OCI-LY1 (cell line): Measurements from ENCODE around the gene OLFML2B.

ENCODE experiments used
- H2AFZ ChIP-seq: fragments of 200-600 bp; sonication (generic), shearing (Covaris generic); 2 replicates; pipeline ENCODE4 v1.6.0; 2014; ENCODE audit warnings: antibody characterized with exemption, mild to moderate bottlenecking, low read length
- H3F3A ChIP-seq: fragments of 200-600 bp; sonication (generic), shearing (Covaris generic); 2 replicates; pipeline ENCODE4 v1.6.0; 2014; ENCODE audit warnings: mild to moderate bottlenecking, antibody characterized with exemption, low read length, moderate library complexity; ENCODE audit not compliant: insufficient read depth
- H3K27ac ChIP-seq: fragments of 200-600 bp; sonication (generic); 2 replicates; pipeline ENCODE4 v1.5.1; 2014; ENCODE audit warnings: low read length, mixed run types, mild to moderate bottlenecking, low read depth; ENCODE audit not compliant: poor library complexity, severe bottlenecking
- H3K27me3 ChIP-seq: fragments of 200-600 bp; sonication (generic); 2 replicates; pipeline ENCODE4 v1.6.0; 2014; ENCODE audit warnings: antibody characterized with exemption, mild to moderate bottlenecking, low read length, moderate library complexity; ENCODE audit not compliant: insufficient read depth
- H3K36me3 ChIP-seq: fragments of 200-600 bp; sonication (generic); 2 replicates; pipeline ENCODE4 v1.6.1; 2014; ENCODE audit warnings: mild to moderate bottlenecking, antibody characterized with exemption, low read length, moderate library complexity, mixed read lengths; ENCODE audit not compliant: insufficient read depth
- H3K4me1 ChIP-seq: fragments of 200-600 bp; sonication (generic); 2 replicates; pipeline ENCODE4 v1.5.1; 2014; ENCODE audit warnings: mild to moderate bottlenecking, low read length, moderate library complexity; ENCODE audit not compliant: insufficient read depth, severe bottlenecking
- H3K4me2 ChIP-seq: fragments of 200-600 bp; sonication (generic), shearing (Covaris generic); 2 replicates; pipeline ENCODE4 v1.6.1; 2014; ENCODE audit warnings: low read length
- H3K4me3 ChIP-seq: fragments of 200-600 bp; sonication (generic); 2 replicates; pipeline ENCODE4 v1.5.1; 2014; ENCODE audit warnings: low read length, low read depth, mild to moderate bottlenecking, mixed read lengths; ENCODE audit not compliant: poor library complexity, severe bottlenecking
- H3K79me2 ChIP-seq: fragments of 200-600 bp; shearing (Covaris generic); 2 replicates; pipeline ENCODE4 v1.6.1; 2016; ENCODE audit warnings: mixed run types, low read length, mixed read lengths; ENCODE audit not compliant: insufficient read depth
- H3K9ac ChIP-seq: fragments of 200-600 bp; sonication (generic), shearing (Covaris generic); 2 replicates; pipeline ENCODE4 v1.6.1; 2014; ENCODE audit warnings: mild to moderate bottlenecking, low read length, mixed read lengths
- H3K9me2 ChIP-seq: fragments of 200-600 bp; sonication (generic), shearing (Covaris generic); 2 replicates; pipeline ENCODE4 v1.6.1; 2014; ENCODE audit warnings: low read depth, mild to moderate bottlenecking, low read length, mixed read lengths
- H3K9me3 ChIP-seq: fragments of 200-600 bp; shearing (Covaris generic); 2 replicates; pipeline ENCODE4 v1.6.1; 2014; ENCODE audit warnings: low read length, mixed read lengths
- H4K20me1 ChIP-seq: fragments of 200-600 bp; sonication (generic), shearing (Covaris generic); 2 replicates; pipeline ENCODE4 v1.6.0; 2016; ENCODE audit warnings: mild to moderate bottlenecking, low read length; ENCODE audit not compliant: insufficient read depth
- EZH2 ChIP-seq: fragments of 200-600 bp; sonication (generic), shearing (Covaris generic); IDR thresholded peaks from 2 replicates; pipeline ENCODE4 v1.8.0; 2017; ENCODE audit warnings: borderline replicate concordance, mixed run types, mild to moderate bottlenecking, antibody characterized with exemption, low read length, moderate library complexity, mixed read lengths
- TF ChIP-seq, protein P1 (sequence below): fragments of 200-600 bp; sonication (generic), shearing (Covaris generic); IDR thresholded peaks from 2 replicates; pipeline ENCODE4 v1.5.1; 2017; ENCODE audit warnings: mild to moderate bottlenecking, antibody characterized with exemption, low read length, moderate library complexity, mixed read lengths

The OLFML2B gene

GRCh38 chr1:162042361-162042760 is 18.7 kb upstream of the OLFML2B start:
- no peaks in the 10 kb centered on the region for H3K27me3 ChIP-seq
- TF ChIP-seq EZH2, result no peak
- TF ChIP-seq, protein P1, sequence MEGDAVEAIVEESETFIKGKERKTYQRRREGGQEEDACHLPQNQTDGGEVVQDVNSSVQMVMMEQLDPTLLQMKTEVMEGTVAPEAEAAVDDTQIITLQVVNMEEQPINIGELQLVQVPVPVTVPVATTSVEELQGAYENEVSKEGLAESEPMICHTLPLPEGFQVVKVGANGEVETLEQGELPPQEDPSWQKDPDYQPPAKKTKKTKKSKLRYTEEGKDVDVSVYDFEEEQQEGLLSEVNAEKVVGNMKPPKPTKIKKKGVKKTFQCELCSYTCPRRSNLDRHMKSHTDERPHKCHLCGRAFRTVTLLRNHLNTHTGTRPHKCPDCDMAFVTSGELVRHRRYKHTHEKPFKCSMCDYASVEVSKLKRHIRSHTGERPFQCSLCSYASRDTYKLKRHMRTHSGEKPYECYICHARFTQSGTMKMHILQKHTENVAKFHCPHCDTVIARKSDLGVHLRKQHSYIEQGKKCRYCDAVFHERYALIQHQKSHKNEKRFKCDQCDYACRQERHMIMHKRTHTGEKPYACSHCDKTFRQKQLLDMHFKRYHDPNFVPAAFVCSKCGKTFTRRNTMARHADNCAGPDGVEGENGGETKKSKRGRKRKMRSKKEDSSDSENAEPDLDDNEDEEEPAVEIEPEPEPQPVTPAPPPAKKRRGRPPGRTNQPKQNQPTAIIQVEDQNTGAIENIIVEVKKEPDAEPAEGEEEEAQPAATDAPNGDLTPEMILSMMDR, result no peak
- H2AFZ ChIP-seq, result no peak overlapping the region
- H3F3A ChIP-seq, result no peaks in the 10 kb centered on the region
- no peaks in the 10 kb centered on the region for H3K4me1 ChIP-seq
- no peaks in the 10 kb centered on the region for H4K20me1 ChIP-seq
- no peak overlapping the region for H3K4me2 ChIP-seq
- H3K9ac ChIP-seq, result no peak overlapping the region
- no peaks in the 10 kb centered on the region; the same call in 1 of the 2 replicates for H3K9me3 ChIP-seq
- H3K9me2 ChIP-seq, result no peaks in the 10 kb centered on the region
- H3K79me2 ChIP-seq, result no peaks in the 10 kb centered on the region
- no peak overlapping the region for H3K4me3 ChIP-seq
- H3K36me3 ChIP-seq, result no peaks in the 10 kb centered on the region
- no peak overlapping the region for H3K27ac ChIP-seq

- H3K79me2 ChIP-seq, result no peaks in the 10 kb centered on the region
- no peaks in the 10 kb centered on the region for H3K4me1 ChIP-seq
- no peaks in the 10 kb centered on the region for H3K27me3 ChIP-seq
- H3F3A ChIP-seq, result no peaks in the 10 kb centered on the region
- no peak overlapping the region for H3K9ac ChIP-seq
- no peak overlapping the region for H3K4me2 ChIP-seq
- no peak overlapping the region for H3K4me3 ChIP-seq
- H3K36me3 ChIP-seq, result no peaks in the 10 kb centered on the region
- no peak for TF ChIP-seq EZH2
- TF ChIP-seq, protein P1, result peak; percentile 56
- no peak overlapping the region for H2AFZ ChIP-seq
- H4K20me1 ChIP-seq, result no peaks in the 10 kb centered on the region
- H3K9me2 ChIP-seq, result no peaks in the 10 kb centered on the region
- no peak overlapping the region for H3K27ac ChIP-seq
- no peaks in the 10 kb centered on the region; the same call in 1 of the 2 replicates for H3K9me3 ChIP-seq
These were observed 17.0 kb upstream of the OLFML2B start for GRCh38 chr1:162040657-162041056.

DNA sequence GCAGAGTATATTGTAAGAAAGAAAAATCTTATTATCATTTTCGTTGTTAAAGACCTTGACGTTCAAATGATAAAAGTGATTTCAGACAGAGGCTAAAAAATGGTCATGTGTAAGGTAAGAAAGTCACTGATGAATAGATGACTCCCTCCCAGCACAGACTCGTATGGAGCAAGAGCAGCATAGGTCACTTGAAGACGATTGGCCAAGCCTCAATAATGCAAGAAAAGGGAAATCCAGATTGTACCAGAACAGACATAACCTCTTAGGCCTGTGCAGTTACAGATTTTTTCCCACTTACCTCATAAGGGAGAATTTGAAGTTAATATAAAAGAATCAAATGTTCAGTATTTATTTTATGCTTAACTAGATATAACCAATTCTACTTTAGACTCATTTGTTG is 16.3 kb upstream of the OLFML2B start:
- Histone ChIP-seq H2AFZ (no peak overlapping the region), H3K9ac (no peak overlapping the region)
- TF ChIP-seq EZH2, result no peak
- TF ChIP-seq, protein P1, result no peak

More for the DNA sequence above, 16.3 kb upstream of the OLFML2B start:
- Histone ChIP-seq H3K79me2 (no peaks in the 10 kb centered on the region), H3K4me1 (no peaks in the 10 kb centered on the region), H3K27ac (no peak overlapping the region), H4K20me1 (no peaks in the 10 kb centered on the region), H3F3A (no peaks in the 10 kb centered on the region), H3K36me3 (no peaks in the 10 kb centered on the region), H3K27me3 (no peaks in the 10 kb centered on the region), H3K9me2 (no peaks in the 10 kb centered on the region), H3K4me3 (no peak overlapping the region), H3K4me2 (no peak overlapping the region), H3K9me3 (no peaks in the 10 kb centered on the region; the same call in 1 of the 2 replicates)
